ENCODE data around the gene ADAM15.

- TF ChIP-seq CTCF (IDR thresholded peaks at IDR 0.05; ENCODE audit: insufficient read depth, low read depth, low read length) = no peak
- no peak for TF ChIP-seq EZH2 (IDR thresholded peaks at IDR 0.05; ENCODE audit: insufficient read depth, low read length)
These were observed 18.5 kb downstream of the ADAM15 start for GRCh38 chr1:155069551-155070157.

All from astrocyte (in vitro differentiated cells and primary cell).